Stimulated activated CD4-positive, alpha-beta T cell treated with anti-CD3 and anti-CD28 coated beads, TNF-alpha, amount 100 ng/mL, for 24 hours (primary cell): ENCODE data around the gene NTPCR.
"Not testable (repeated sequence)": the region's sequence is repeated elsewhere in the genome, so short reads cannot be mapped to it uniquely, and the experiment has no call there.

ENCODE experiments used
- DNase-seq, 3 experiments: peaks; one replicate each; pipeline ENCODE4 v3.0.0-alpha.2; 2020; ENCODE audit warnings: low read depth in 3 of 3

Gene NTPCR

GRCh38 chr1:232984577-232985425 lies 34.4 kb downstream of the NTPCR start:
- DNase-seq: no peak

- DNase-seq: no peak
Observed at GRCh38 chr1:232985882-232986526, 35.6 kb downstream of the NTPCR start.

GRCh38 chr1:232986527-232986922 lies 36.1 kb downstream of the NTPCR start:
- DNase-seq: no peak

- no peak for DNase-seq
Observed at GRCh38 chr1:232987046-232987773, 36.8 kb downstream of the NTPCR start.

GRCh38 chr1:232987774-232988140 lies 37.3 kb downstream of the NTPCR start:
- DNase-seq: no peak

- DNase-seq: no peak
Observed at GRCh38 chr1:232988572-232989040, 38.2 kb downstream of the NTPCR start.

GRCh38 chr1:232990176-232991128 lies 40.0 kb downstream of the NTPCR start:
- no peak for DNase-seq

GRCh38 chr1:232991238-232991637 lies 40.8 kb downstream of the NTPCR start:
- no peak for DNase-seq

- no peak for DNase-seq
Observed at GRCh38 chr1:232992227-232992626, 41.8 kb downstream of the NTPCR start.

- no peak for DNase-seq
Observed at GRCh38 chr1:232993555-232993954, 43.1 kb downstream of the NTPCR start.

- DNase-seq: no peak
Observed at GRCh38 chr1:232995189-232995588, 44.8 kb downstream of the NTPCR start.

GRCh38 chr1:232996143-232996542 lies 45.7 kb downstream of the NTPCR start:
- DNase-seq: no peak

- no peak for DNase-seq
Observed at GRCh38 chr1:232998138-232998537, 47.7 kb downstream of the NTPCR start.

GRCh38 chr1:232998646-232999045 lies 48.2 kb downstream of the NTPCR start:
- no peak for DNase-seq

GRCh38 chr1:232999956-233000625 lies 49.7 kb downstream of the NTPCR start:
- no peak for DNase-seq

- DNase-seq: not testable (repeated sequence)
Observed at GRCh38 chr1:233003638-233004037, 53.2 kb downstream of the NTPCR start.

GRCh38 chr1:233004451-233004850 lies 54.0 kb downstream of the NTPCR start:
- no peak for DNase-seq

GRCh38 chr1:233005156-233005555 lies 54.7 kb downstream of the NTPCR start:
- DNase-seq: no peak

- no peak for DNase-seq
Observed at GRCh38 chr1:233005703-233006102, 55.3 kb downstream of the NTPCR start.

GRCh38 chr1:233006108-233006507 lies 55.7 kb downstream of the NTPCR start:
- DNase-seq: no peak

GRCh38 chr1:233006541-233006973 lies 56.1 kb downstream of the NTPCR start:
- DNase-seq: no peak
